Calu3 (cell line): ENCODE measurements around the gene ERC2. TPM values are rescaled to one million over a fixed set of nuclear protein-coding genes. Genes with fewer than 3 reads are reported as not detected.

Experiments
- BruUV-seq: library from RNA; stranded (reverse); fragments of 400-500 nt; replicated peaks from 2 replicates; lab custom pipeline; 2021; lab: Mats Ljungman, UMichigan
- CTCF ChIA-PET: fragments of 300-600 bp; sonication (Branson Sonifier 250); formaldehyde crosslinking; loops from one replicate; lab custom pipeline; 2022; ENCODE audit warnings: antibody characterized with exemption; lab: Charles Lee
- DNase-seq: peaks from one replicate; pipeline ENCODE4 v3.0.0; 2022
- H3K27ac Mint-ChIP-seq: one replicate; pipeline ENCODE4 v1.8.0; 2022; ENCODE audit warnings: mixed read lengths; ENCODE audit not compliant: unreplicated experiment
- H3K27me3 Mint-ChIP-seq: one replicate; pipeline ENCODE4 v1.8.0; 2022; ENCODE audit warnings: mixed read lengths; ENCODE audit not compliant: unreplicated experiment
- H3K36me3 Mint-ChIP-seq: one replicate; pipeline ENCODE4 v1.8.0; 2022; ENCODE audit warnings: mild to moderate bottlenecking, moderate library complexity, mixed read lengths; ENCODE audit not compliant: insufficient read depth, unreplicated experiment
- H3K4me1 Mint-ChIP-seq: one replicate; pipeline ENCODE4 v1.8.0; 2022; ENCODE audit warnings: mild to moderate bottlenecking, low read depth, mixed read lengths; ENCODE audit not compliant: unreplicated experiment
- H3K4me3 Mint-ChIP-seq: one replicate; pipeline ENCODE4 v1.8.0; 2022; ENCODE audit warnings: mild to moderate bottlenecking, low read depth, moderate library complexity, mixed read lengths; ENCODE audit not compliant: unreplicated experiment
- H3K9me3 Mint-ChIP-seq: one replicate; pipeline ENCODE4 v1.8.0; 2022; ENCODE audit warnings: low read depth, mixed read lengths; ENCODE audit not compliant: unreplicated experiment
- CTCF ChIP-seq: fragments of 200-600 bp; IDR thresholded peaks from one replicate; pipeline ENCODE4 v1.8.0; 2022; ENCODE audit warnings: antibody characterized with exemption; ENCODE audit not compliant: unreplicated experiment
- intact Hi-C: fragments of 100-400 bp; cut with micrococcal nuclease; formaldehyde crosslinking; loops from one replicate; pipeline ENCODE4 v1.10.0; 2022; ENCODE audit not compliant: unreplicated experiment
- total RNA-seq: library from RNA; stranded (reverse); gene quantifications from 2 replicates; pipeline ENCODE4 v1.2.3, GENCODE V29; 2022

ERC2 gene
- total RNA-seq, 1 experiment from 2014 or later: 0.73 TPM

GRCh38 chr3:55650011-55650410, 818.3 kb downstream of the ERC2 start:
- Mint-ChIP-seq H3K27me3 (no peaks in the 10 kb centered on the region), H3K9me3 (peaks cover 6% of the 10 kb centered on the region), H3K27ac (no peak overlapping the region)

GRCh38 chr3:55649554-55649953, 818.7 kb downstream of the ERC2 start:
- no peaks in the 10 kb centered on the region for H3K36me3 Mint-ChIP-seq
- no peaks in the 10 kb centered on the region for H3K27me3 Mint-ChIP-seq
- no peaks in the 10 kb centered on the region for H3K4me1 Mint-ChIP-seq
- no peak overlapping the region for H3K4me3 Mint-ChIP-seq
- no peak overlapping the region for H3K27ac Mint-ChIP-seq
- peaks cover 6% of the 10 kb centered on the region for H3K9me3 Mint-ChIP-seq
- TF ChIP-seq CTCF: no peak
- no peak for DNase-seq
- CTCF ChIA-PET: no interaction called here
- intact Hi-C loops: no loop called here
- no TSS peak for BruUV-seq

More at GRCh38 chr3:55650011-55650410, 818.3 kb downstream of the ERC2 start:
- CTCF ChIA-PET: no interaction called here
- no peak for TF ChIP-seq CTCF
- intact Hi-C loops: no loop called here
- BruUV-seq: no TSS peak
- Mint-ChIP-seq H3K36me3 (no peaks in the 10 kb centered on the region), H3K4me1 (no peaks in the 10 kb centered on the region), H3K4me3 (no peak overlapping the region)
- DNase-seq: no peak

- Mint-ChIP-seq H3K27ac (no peak overlapping the region), H3K27me3 (no peaks in the 10 kb centered on the region), H3K4me1 (no peaks in the 10 kb centered on the region), H3K9me3 (peaks cover 6% of the 10 kb centered on the region), H3K36me3 (no peaks in the 10 kb centered on the region), H3K4me3 (no peak overlapping the region)
- no TSS peak for BruUV-seq
- CTCF ChIA-PET: no interaction called here
- TF ChIP-seq CTCF: no peak
- no peak for DNase-seq
- intact Hi-C loops: no loop called here
Observed at GRCh38 chr3:55648591-55649318, 819.5 kb downstream of the ERC2 start.

- H3K27me3 Mint-ChIP-seq: no peaks in the 10 kb centered on the region
- no TSS peak for BruUV-seq
- TF ChIP-seq CTCF: no peak
- no peaks in the 10 kb centered on the region for H3K4me1 Mint-ChIP-seq
- peaks cover 6% of the 10 kb centered on the region for H3K9me3 Mint-ChIP-seq
- CTCF ChIA-PET: no interaction called here
- intact Hi-C loops: no loop called here
- no peak for DNase-seq
- no peak overlapping the region for H3K4me3 Mint-ChIP-seq
- H3K36me3 Mint-ChIP-seq: no peaks in the 10 kb centered on the region
- no peak overlapping the region for H3K27ac Mint-ChIP-seq
Observed at GRCh38 chr3:55647670-55648069, 820.6 kb downstream of the ERC2 start.
